Measurements from ENCODE around the gene KATNAL1.
A peak's percentile ranks its signal among the peaks of the same experiment; 100 is the strongest.

The KATNAL1 gene

DNA sequence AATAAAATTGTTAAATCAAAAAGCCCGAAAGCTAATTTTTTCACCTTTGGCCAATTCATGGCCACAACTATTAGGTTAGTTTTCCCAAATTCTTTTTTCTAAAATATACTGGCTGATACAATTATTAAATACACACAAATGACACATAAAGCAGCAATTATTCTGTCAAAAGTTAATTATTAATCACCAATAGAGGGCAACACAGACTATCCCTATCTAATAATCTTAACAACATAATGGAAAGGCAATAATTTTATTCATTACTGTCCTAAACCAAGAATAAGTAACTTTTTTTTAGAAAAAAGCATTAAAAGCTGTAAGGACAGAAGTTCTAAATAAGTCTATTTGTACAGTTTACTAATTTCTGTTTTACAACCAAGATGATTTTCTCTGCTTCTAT, 51.7 kb downstream of the KATNAL1 start:
- TF ChIP-seq CTCF (conservative IDR thresholded peaks at IDR 0.05; ENCODE audit: low read depth, low read length) = no peak
- DNase-seq (ENCODE audit: low read depth) = no peak

DNA sequence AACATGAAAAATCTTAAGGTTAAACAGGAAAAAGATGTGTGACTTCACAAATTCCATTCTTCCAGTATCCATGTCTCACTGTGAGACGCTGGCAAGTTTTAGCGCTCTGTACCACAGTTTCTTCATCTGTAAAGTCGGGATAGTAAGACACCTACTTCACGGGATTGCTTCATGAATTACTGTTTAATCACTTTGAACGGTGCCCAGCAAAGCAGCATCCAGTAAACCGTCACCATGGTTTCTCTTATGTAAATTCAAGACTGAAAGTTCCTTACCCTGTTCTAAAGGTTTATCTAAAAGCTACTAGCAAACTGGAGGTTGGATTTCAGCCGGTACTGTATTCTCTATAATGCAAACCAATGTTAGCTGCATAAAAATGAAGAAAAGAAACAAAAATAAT, 53.5 kb downstream of the KATNAL1 start:
- no peak overlapping the region for H3K4me3 ChIP-seq (ENCODE audit: low read length)
- no peak for DNase-seq (ENCODE audit: low read depth)
- TF ChIP-seq CTCF (conservative IDR thresholded peaks at IDR 0.05; ENCODE audit: low read depth, low read length) = no peak

More for the DNA sequence above, 51.7 kb downstream of the KATNAL1 start:
- H3K4me3 ChIP-seq (ENCODE audit: low read length) = no peak overlapping the region

GRCh38 chr13:30247406-30247805, 59.9 kb downstream of the KATNAL1 start:
- TF ChIP-seq CTCF (conservative IDR thresholded peaks at IDR 0.05; ENCODE audit: low read depth, low read length) = no peak
- DNase-seq (ENCODE audit: low read depth) = no peak
- no peak overlapping the region for H3K4me3 ChIP-seq (ENCODE audit: low read length)

GRCh38 chr13:30241532-30241931, 65.8 kb downstream of the KATNAL1 start:
- TF ChIP-seq CTCF (conservative IDR thresholded peaks at IDR 0.05; ENCODE audit: low read depth, low read length) = no peak
- DNase-seq (ENCODE audit: low read depth) = no peak
- no peak overlapping the region for H3K4me3 ChIP-seq (ENCODE audit: low read length)

DNA sequence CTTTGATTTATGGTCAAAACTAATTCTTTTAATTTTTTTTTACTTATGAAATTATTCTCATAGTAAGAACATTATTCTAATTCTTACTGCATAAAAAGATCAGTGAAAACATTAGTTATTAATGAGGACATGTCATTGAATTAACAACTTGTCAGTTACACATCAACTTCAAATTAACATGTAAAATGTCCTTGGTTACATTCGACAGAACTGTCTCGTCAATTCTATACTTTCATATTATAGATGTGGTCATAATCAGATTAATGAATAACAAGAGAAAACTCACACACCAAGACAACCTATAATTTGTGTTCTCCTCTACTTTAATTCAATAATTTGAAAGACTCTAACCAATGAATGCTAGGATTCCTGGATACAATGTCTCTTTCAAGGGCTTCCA, 66.7 kb downstream of the KATNAL1 start:
- H3K4me3 ChIP-seq (ENCODE audit: low read length) = no peak overlapping the region
- no peak for TF ChIP-seq CTCF (conservative IDR thresholded peaks at IDR 0.05; ENCODE audit: low read depth, low read length)
- DNase-seq (ENCODE audit: low read depth) = no peak

GRCh38 chr13:30235216-30235615, 72.1 kb downstream of the KATNAL1 start:
- TF ChIP-seq CTCF (conservative IDR thresholded peaks at IDR 0.05; ENCODE audit: low read depth, low read length) = no peak
- DNase-seq (ENCODE audit: low read depth) = no peak

DNA sequence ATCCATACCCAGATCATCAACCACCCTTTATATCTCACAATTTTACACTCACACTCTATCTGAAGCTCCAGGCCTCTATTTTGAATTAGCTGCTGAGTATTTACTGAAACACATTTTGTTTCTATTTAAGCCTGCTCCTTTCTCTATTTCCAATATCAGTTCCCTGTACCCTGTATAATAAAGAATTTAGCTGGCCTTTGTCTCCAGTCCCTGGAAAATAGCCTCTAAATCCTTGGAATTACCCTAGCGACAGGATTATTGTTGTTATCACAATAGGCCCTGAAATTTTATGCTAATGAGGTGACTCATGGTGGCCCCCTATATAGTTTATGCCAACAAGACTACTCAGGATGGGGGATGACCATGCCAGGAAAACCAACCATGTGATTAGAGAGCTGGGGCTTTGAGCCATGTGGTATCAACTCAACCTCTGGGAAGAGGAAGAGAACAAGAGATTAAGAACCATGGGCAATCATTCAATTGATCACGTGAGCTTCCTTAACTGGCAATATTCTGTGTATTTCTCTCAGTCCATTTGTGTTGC, 72.7 kb downstream of the KATNAL1 start:
- H3K4me3 ChIP-seq (ENCODE audit: low read length) = no peak overlapping the region
- TF ChIP-seq CTCF (conservative IDR thresholded peaks at IDR 0.05; ENCODE audit: low read depth, low read length) = no peak
- DNase-seq (ENCODE audit: low read depth) = peak; percentile 91

More at GRCh38 chr13:30235216-30235615, 72.1 kb downstream of the KATNAL1 start:
- H3K4me3 ChIP-seq (ENCODE audit: low read length) = no peak overlapping the region
